Pancreas (tissue), 10 donors: Measurements from ENCODE around the gene FAM20C. TPM values are rescaled to one million over a fixed set of nuclear protein-coding genes. Genes with fewer than 3 reads are reported as not detected.

Experiments
- ATAC-seq, 4 donors: fragments of 200-7000 bp; cut with Tn5 transposase; one replicate each; pipeline versions ENCODE4 v1.8.0 to v1.9.1; 2020; ENCODE audit warnings: mild to moderate bottlenecking in 4 of 4, moderate library complexity in 4 of 4
- DNase-seq, 6 donors: peaks; one replicate each; pipeline ENCODE4 v3.0.0-alpha.2; 2020
- FAIRE-seq: peaks from 2 replicates; lab custom pipeline; 2012; peaks lifted over from hg19 to GRCh38; lab: Jason Lieb, UNC
- H3K27ac ChIP-seq, 4 donors: fragments of 200-600 bp; sonication (generic); 1 replicate in 3 of 4; 2 replicates in 1 of 4; pipeline versions ENCODE4 v1.5.0 to v1.8.0; 2020
- H3K27me3 ChIP-seq, 4 donors: fragments of 200-600 bp; one replicate each; pipeline ENCODE4 v1.8.0; 2021
- H3K36me3 ChIP-seq, 3 donors: fragments of 200-600 bp; sonication (generic) in 1 of 3; one replicate each; pipeline versions ENCODE4 v1.5.0 to v1.8.0; 2020 to 2021
- H3K4me1 ChIP-seq, 3 donors: fragments of 200-600 bp; one replicate each; pipeline ENCODE4 v1.8.0; 2021
- H3K4me3 ChIP-seq, 4 donors: fragments of 200-600 bp; sonication (generic) in 2 of 4; one replicate each; pipeline versions ENCODE4 v1.5.0 to v1.8.0; 2020 to 2021
- H3K9me3 ChIP-seq, 4 donors: fragments of 200-600 bp; one replicate each; pipeline ENCODE4 v1.8.0; 2021
- CTCF ChIP-seq, 4 donors: fragments of 200-600 bp; sonication (generic) in 3 of 4; IDR thresholded peaks; one replicate each; pipeline versions ENCODE4 v1.5.0 to v1.8.0; 2021; ENCODE audit warnings: antibody characterized with exemption in 4 of 4
- WGBS, 2 donors: extraction: QIAGEN DNeasy Blood & Tissue Kit; methylation state at CpG; one replicate each; pipeline ENCODE4 v1.1.7; 2013; 5-methylcytosine and 5-hydroxymethylcytosine counted together
- intact Hi-C, 3 donors: fragments of 100-400 bp; cut with DNase I; formaldehyde crosslinking; loops; one replicate each; pipeline versions ENCODE4 v1.11.1 to v1.14.2; 2022
- polyA plus RNA-seq, 2 donors: library from polyadenylated mRNA; stranded (reverse); fragments of 200-250 nt; gene quantifications; one replicate each; pipeline ENCODE4 v1.2.3, GENCODE V29; 2013
- total RNA-seq, 6 donors: library from RNA; stranded (reverse); fragmentation: NEBNext Ultra II Directional in 4 of 6; extraction: Animal tissue kit (Norgen Biotek cat#: 25700) in 4 of 6; gene quantifications; one replicate each; pipeline versions ENCODE4 v1.2.1 to v1.2.4, GENCODE V29; 2021 to 2023
- donor health status: healthy with polysubstance abuse.
- donor health status: DM: no; HTN: no; CAD: no; lungs with moderate emphysema.
- donor health status: DM: no; HTN: no; CAD: no.
- donor health status: control.
- donor health status: control.
- donor health status: Bipolar disorder and iron deficiency.
- donor health status: DM: yes; HTN: yes; CAD: no.
- donor health status: DM: no; HTN: no; CAD: no.
- donor health status: DM: no; HTN: no; CAD: no.
- donor health status: DM: yes; HTN: yes; CAD: no.

FAM20C gene
- total and polyA plus RNA-seq, 8 donors = 8.9 to 43.1 (median 13.4) TPM

- intact Hi-C loops = no loop called here
- no peak overlapping the region for H3K27ac ChIP-seq
- ATAC-seq (no peak), FAIRE-seq (no peak), DNase-seq (peak in 2 of 6 donors; percentile 10 to 31)
- no peak for TF ChIP-seq CTCF (IDR thresholded peaks at IDR 0.05)
- no peaks in the 10 kb centered on the region for H3K4me1 ChIP-seq
- no peaks in the 10 kb centered on the region for H3K27me3 ChIP-seq
- 94 to 97% methylated on average over 19 of the region's 19 CpGs for WGBS, 2 donors
- no peak overlapping the region for H3K4me3 ChIP-seq
- H3K9me3 ChIP-seq = no peaks in the 10 kb centered on the region
- peaks cover 0 to 18% (median 0%) of the 10 kb centered on the region in 3 donors for H3K36me3 ChIP-seq
Measured at GRCh38 chr7:255038-255435, 62.7 kb downstream of the FAM20C start.

- intact Hi-C loops = no loop called here
- peak in 2 of 6 donors; percentile 33 to 76 for DNase-seq
- Histone ChIP-seq H3K27ac (no peak overlapping the region), H3K36me3 (peaks cover 0 to 26% (median 0%) of the 10 kb centered on the region in 3 donors), H3K4me1 (no peaks in the 10 kb centered on the region), H3K9me3 (no peaks in the 10 kb centered on the region), H3K4me3 (no peak overlapping the region), H3K27me3 (no peaks in the 10 kb centered on the region)
- 96 to 97% methylated on average over 44 of the region's 44 CpGs for WGBS, 2 donors
- ATAC-seq = no peak
- no peak for FAIRE-seq
- TF ChIP-seq CTCF (IDR thresholded peaks at IDR 0.05) = no peak
Measured at GRCh38 chr7:255721-256361, 63.5 kb downstream of the FAM20C start.

GRCh38 chr7:256461-256940, 64.1 kb downstream of the FAM20C start:
- intact Hi-C loops = no loop called here
- H3K4me1 ChIP-seq = no peaks in the 10 kb centered on the region
- no peak for TF ChIP-seq CTCF (IDR thresholded peaks at IDR 0.05)
- no peak overlapping the region for H3K27ac ChIP-seq
- FAIRE-seq (no peak), ATAC-seq (no peak), DNase-seq (peak in 3 of 6 donors; percentile 21 to 74 (median 52))
- no peaks in the 10 kb centered on the region for H3K9me3 ChIP-seq
- 95 to 96% methylated on average over 37 to 38 of the region's 38 CpGs for WGBS, 2 donors
- no peaks in the 10 kb centered on the region for H3K27me3 ChIP-seq
- peaks cover 0 to 26% (median 0%) of the 10 kb centered on the region in 3 donors for H3K36me3 ChIP-seq
- no peak overlapping the region for H3K4me3 ChIP-seq

- WGBS, 2 donors = 93 to 95% methylated on average over 29 of the region's 29 CpGs
- FAIRE-seq (no peak), DNase-seq (peak in 1 of 6 donors; percentile 30), ATAC-seq (no peak)
- Histone ChIP-seq H3K27ac (no peak overlapping the region), H3K4me3 (no peak overlapping the region), H3K4me1 (no peaks in the 10 kb centered on the region), H3K36me3 (peaks cover 0 to 26% (median 0%) of the 10 kb centered on the region in 3 donors), H3K9me3 (no peaks in the 10 kb centered on the region), H3K27me3 (no peaks in the 10 kb centered on the region)
- intact Hi-C loops = no loop called here
- no peak for TF ChIP-seq CTCF (IDR thresholded peaks at IDR 0.05)
Measured at GRCh38 chr7:256981-257646, 64.7 kb downstream of the FAM20C start.

GRCh38 chr7:257647-257992, 65.2 kb downstream of the FAM20C start:
- Histone ChIP-seq H3K36me3 (peaks cover 0 to 26% (median 0%) of the 10 kb centered on the region in 3 donors), H3K4me3 (no peak overlapping the region), H3K27ac (no peak overlapping the region), H3K27me3 (no peaks in the 10 kb centered on the region), H3K9me3 (no peaks in the 10 kb centered on the region), H3K4me1 (no peaks in the 10 kb centered on the region)
- ATAC-seq (no peak), FAIRE-seq (no peak), DNase-seq (peak in 2 of 6 donors; percentile 49 to 78)
- intact Hi-C loops = no loop called here
- 64 to 91% methylated on average over 5 of the region's 5 CpGs for WGBS, 2 donors
- TF ChIP-seq CTCF (IDR thresholded peaks at IDR 0.05) = no peak
